Measurements from ENCODE around the gene HS6ST1. TPM values are rescaled to one million over a fixed set of nuclear protein-coding genes. Genes with fewer than 3 reads are reported as not detected.
A peak's percentile ranks its signal among the peaks of the same experiment; 100 is the strongest.

Gene HS6ST1
- total RNA-seq, 1 donor from 2014 or later, result 31.1 TPM

DNA sequence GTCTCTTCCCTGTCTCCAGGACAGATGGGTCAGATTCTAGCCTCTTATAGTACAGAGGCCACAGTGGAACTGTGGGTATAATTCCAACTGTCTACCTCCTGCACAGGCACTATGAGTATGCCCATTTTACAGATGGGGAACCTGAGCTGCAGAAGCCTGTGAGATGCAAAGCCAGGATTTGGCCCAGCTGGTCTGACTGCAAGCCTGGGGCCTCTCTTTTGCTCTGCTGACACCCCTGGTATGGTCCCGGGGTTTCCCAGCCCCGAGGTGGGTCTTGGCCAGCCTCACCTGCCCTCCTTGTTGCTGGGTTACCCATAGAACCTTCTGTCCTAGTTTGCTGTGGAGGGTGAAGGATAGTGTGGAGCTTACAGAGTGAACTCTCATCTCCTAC is 9.8 kb downstream of the HS6ST1 start:
- Histone ChIP-seq H3K4me3 (no peak overlapping the region), H3K4me1 (peaks cover 48% of the 10 kb centered on the region), H3K27ac (no peak overlapping the region), H3K79me2 (ENCODE audit: low read depth) (peaks cover 100% of the 10 kb centered on the region), H3F3A (ENCODE audit: low read depth) (peaks cover 8% of the 10 kb centered on the region), H4K20me1 (ENCODE audit: low read depth) (peaks cover 100% of the 10 kb centered on the region), H3K27me3 (no peaks in the 10 kb centered on the region), H3K9me3 (ENCODE audit: low read depth) (no peaks in the 10 kb centered on the region), H2AFZ (replicated peaks) (no peak overlapping the region), H3K9ac (no peak overlapping the region), H3K4me2 (peak overlapping the region; percentile 42), H3K36me3 (no peaks in the 10 kb centered on the region)
- TF ChIP-seq, protein P1, sequence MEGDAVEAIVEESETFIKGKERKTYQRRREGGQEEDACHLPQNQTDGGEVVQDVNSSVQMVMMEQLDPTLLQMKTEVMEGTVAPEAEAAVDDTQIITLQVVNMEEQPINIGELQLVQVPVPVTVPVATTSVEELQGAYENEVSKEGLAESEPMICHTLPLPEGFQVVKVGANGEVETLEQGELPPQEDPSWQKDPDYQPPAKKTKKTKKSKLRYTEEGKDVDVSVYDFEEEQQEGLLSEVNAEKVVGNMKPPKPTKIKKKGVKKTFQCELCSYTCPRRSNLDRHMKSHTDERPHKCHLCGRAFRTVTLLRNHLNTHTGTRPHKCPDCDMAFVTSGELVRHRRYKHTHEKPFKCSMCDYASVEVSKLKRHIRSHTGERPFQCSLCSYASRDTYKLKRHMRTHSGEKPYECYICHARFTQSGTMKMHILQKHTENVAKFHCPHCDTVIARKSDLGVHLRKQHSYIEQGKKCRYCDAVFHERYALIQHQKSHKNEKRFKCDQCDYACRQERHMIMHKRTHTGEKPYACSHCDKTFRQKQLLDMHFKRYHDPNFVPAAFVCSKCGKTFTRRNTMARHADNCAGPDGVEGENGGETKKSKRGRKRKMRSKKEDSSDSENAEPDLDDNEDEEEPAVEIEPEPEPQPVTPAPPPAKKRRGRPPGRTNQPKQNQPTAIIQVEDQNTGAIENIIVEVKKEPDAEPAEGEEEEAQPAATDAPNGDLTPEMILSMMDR (IDR thresholded peaks at IDR 0.05), result no peak
- no peak for TF ChIP-seq EZH2phosphoT487 (IDR thresholded peaks at IDR 0.05)
- TF ChIP-seq EZH2 (IDR thresholded peaks at IDR 0.05), result no peak
- peaks cover 7% of the 10 kb centered on the region for H3K27me3 Mint-ChIP-seq (ENCODE audit: insufficient read depth, low read depth)
- H3K9me3 Mint-ChIP-seq, result no peaks in the 10 kb centered on the region
- DNase-seq (ENCODE audit: low spot score), result no peak
- H3K4me3 Mint-ChIP-seq, result no peak overlapping the region
- H3K27ac Mint-ChIP-seq, result no peak overlapping the region
- peaks cover 7% of the 10 kb centered on the region for H3K36me3 Mint-ChIP-seq
- peaks cover 65% of the 10 kb centered on the region for H3K4me1 Mint-ChIP-seq

DNA sequence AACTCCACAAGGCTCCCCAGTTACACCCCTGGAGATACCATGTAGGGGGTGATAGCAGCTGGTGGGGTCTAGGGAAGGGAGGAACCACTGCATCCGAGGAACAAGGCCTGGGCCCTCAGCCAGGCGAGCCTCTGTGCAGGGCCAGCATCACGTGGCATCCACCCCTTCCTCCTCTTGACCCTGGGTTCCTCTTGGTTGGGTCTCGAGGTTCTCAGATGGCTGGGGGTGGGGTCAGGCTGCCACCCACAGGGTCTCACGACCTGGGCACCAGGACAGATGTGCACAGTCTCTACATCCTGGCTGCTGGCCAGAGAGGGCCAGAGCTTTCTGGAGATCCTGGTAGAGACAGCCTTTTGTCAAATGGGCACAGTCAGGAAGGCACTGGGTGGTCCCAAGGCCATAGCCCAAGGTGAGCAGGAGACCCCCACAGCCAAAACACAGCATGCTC is 10.4 kb downstream of the HS6ST1 start:
- H3K4me1 Mint-ChIP-seq, result peaks cover 67% of the 10 kb centered on the region
- H2AFZ ChIP-seq (replicated peaks), result no peak overlapping the region
- no peaks in the 10 kb centered on the region for H3K36me3 ChIP-seq
- TF ChIP-seq EZH2phosphoT487 (IDR thresholded peaks at IDR 0.05) (no peak), EZH2 (IDR thresholded peaks at IDR 0.05) (no peak)
- TF ChIP-seq, protein P1 (IDR thresholded peaks at IDR 0.05), result no peak
- H3K27ac Mint-ChIP-seq, result no peak overlapping the region
- peaks cover 7% of the 10 kb centered on the region for H3K36me3 Mint-ChIP-seq
- peaks cover 100% of the 10 kb centered on the region for H4K20me1 ChIP-seq (ENCODE audit: low read depth)
- H3K79me2 ChIP-seq (ENCODE audit: low read depth), result peaks cover 100% of the 10 kb centered on the region
- H3K4me3 ChIP-seq, result no peak overlapping the region
- peaks cover 7% of the 10 kb centered on the region for H3K27me3 Mint-ChIP-seq (ENCODE audit: insufficient read depth, low read depth)
- H3K9ac ChIP-seq, result no peak overlapping the region
- no peak overlapping the region for H3K4me3 Mint-ChIP-seq
- no peak overlapping the region for H3K4me2 ChIP-seq
- H3K4me1 ChIP-seq, result peaks cover 48% of the 10 kb centered on the region
- no peaks in the 10 kb centered on the region for H3K9me3 Mint-ChIP-seq
- DNase-seq (ENCODE audit: low spot score), result no peak
- H3K27ac ChIP-seq, result no peak overlapping the region
- H3K9me3 ChIP-seq (ENCODE audit: low read depth), result no peaks in the 10 kb centered on the region
- no peaks in the 10 kb centered on the region for H3K27me3 ChIP-seq
- H3F3A ChIP-seq (ENCODE audit: low read depth), result peaks cover 8% of the 10 kb centered on the region

DNA sequence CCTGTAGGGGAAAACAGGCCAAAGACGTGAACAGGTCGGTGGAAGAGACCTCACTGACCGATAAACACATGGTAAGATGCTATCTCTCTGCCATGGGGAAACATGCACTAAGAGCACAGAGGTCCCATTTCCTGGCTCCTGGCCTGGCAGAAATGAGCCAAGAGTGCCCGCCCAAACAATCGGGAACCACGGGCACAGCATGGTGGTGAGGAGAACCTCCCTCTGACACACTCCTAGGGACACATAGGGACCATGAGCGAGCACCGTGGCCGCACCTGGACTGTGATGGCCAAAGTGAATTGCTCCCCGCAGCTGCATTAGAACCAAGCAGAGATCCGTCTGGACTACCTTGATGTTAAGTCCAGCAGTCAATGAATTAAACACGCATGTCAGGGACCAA is 11.1 kb downstream of the HS6ST1 start:
- peaks cover 100% of the 10 kb centered on the region for H3K79me2 ChIP-seq (ENCODE audit: low read depth)

More for the DNA sequence above, 11.1 kb downstream of the HS6ST1 start:
- no peak overlapping the region for H3K4me3 Mint-ChIP-seq
- Histone ChIP-seq H3K36me3 (no peaks in the 10 kb centered on the region), H3K27ac (no peak overlapping the region), H3K9ac (no peak overlapping the region), H3K4me1 (peaks cover 48% of the 10 kb centered on the region), H3K9me3 (ENCODE audit: low read depth) (no peaks in the 10 kb centered on the region), H3K4me2 (no peak overlapping the region), H3K4me3 (no peak overlapping the region), H4K20me1 (ENCODE audit: low read depth) (peaks cover 100% of the 10 kb centered on the region), H2AFZ (replicated peaks) (no peak overlapping the region), H3F3A (ENCODE audit: low read depth) (peaks cover 8% of the 10 kb centered on the region), H3K27me3 (no peaks in the 10 kb centered on the region)
- H3K36me3 Mint-ChIP-seq, result peaks cover 7% of the 10 kb centered on the region
- H3K9me3 Mint-ChIP-seq, result no peaks in the 10 kb centered on the region
- DNase-seq (ENCODE audit: low spot score), result no peak
- TF ChIP-seq, protein P1 (IDR thresholded peaks at IDR 0.05), result no peak
- no peak for TF ChIP-seq EZH2phosphoT487 (IDR thresholded peaks at IDR 0.05)
- TF ChIP-seq EZH2 (IDR thresholded peaks at IDR 0.05), result no peak
- H3K27ac Mint-ChIP-seq, result no peak overlapping the region
- H3K27me3 Mint-ChIP-seq (ENCODE audit: insufficient read depth, low read depth), result peaks cover 8% of the 10 kb centered on the region
- H3K4me1 Mint-ChIP-seq, result peaks cover 70% of the 10 kb centered on the region

All from neural progenitor cell (in vitro differentiated cells).